ENCODE data around the gene MYL3.

MYL3 gene

GRCh38 chr3:46856576-46857471 lies 6.4 kb downstream of the MYL3 start:
- DNase-seq (ENCODE audit: extremely low read depth, insufficient read length): no peak
- Histone ChIP-seq H3K4me3 (replicated peaks; ENCODE audit: low read depth, low read length) (no peak overlapping the region), H3K36me3 (ENCODE audit: control insufficient read depth, insufficient read depth, low read length) (no peaks in the 10 kb centered on the region), H3K27me3 (replicated peaks; ENCODE audit: control insufficient read depth, insufficient read depth, low read length) (no peaks in the 10 kb centered on the region; the same call in 1 of the 2 replicates)
- TF ChIP-seq CTCF (IDR thresholded peaks at IDR 0.05; ENCODE audit: insufficient read depth, low read length, poor library complexity, severe bottlenecking): no peak

- no peak for TF ChIP-seq CTCF (IDR thresholded peaks at IDR 0.05; ENCODE audit: insufficient read depth, low read length, poor library complexity, severe bottlenecking)
- no peak for DNase-seq (ENCODE audit: extremely low read depth, insufficient read length)
- H3K36me3 ChIP-seq (ENCODE audit: control insufficient read depth, insufficient read depth, low read length): no peaks in the 10 kb centered on the region
- H3K27me3 ChIP-seq (replicated peaks; ENCODE audit: control insufficient read depth, insufficient read depth, low read length): no peaks in the 10 kb centered on the region; the same call in 1 of the 2 replicates
- H3K4me3 ChIP-seq (replicated peaks; ENCODE audit: low read depth, low read length): no peak overlapping the region
Observed at GRCh38 chr3:46854555-46854991, 8.7 kb downstream of the MYL3 start.

- DNase-seq (ENCODE audit: extremely low read depth, insufficient read length): no peak
- no peaks in the 10 kb centered on the region for H3K36me3 ChIP-seq (ENCODE audit: control insufficient read depth, insufficient read depth, low read length)
- TF ChIP-seq CTCF (IDR thresholded peaks at IDR 0.05; ENCODE audit: insufficient read depth, low read length, poor library complexity, severe bottlenecking): no peak
- no peaks in the 10 kb centered on the region; the same call in 1 of the 2 replicates for H3K27me3 ChIP-seq (replicated peaks; ENCODE audit: control insufficient read depth, insufficient read depth, low read length)
- no peak overlapping the region for H3K4me3 ChIP-seq (replicated peaks; ENCODE audit: low read depth, low read length)
Observed at GRCh38 chr3:46853441-46854415, 9.5 kb downstream of the MYL3 start.

GRCh38 chr3:46852839-46853355 lies 10.3 kb downstream of the MYL3 start:
- no peaks in the 10 kb centered on the region for H3K36me3 ChIP-seq (ENCODE audit: control insufficient read depth, insufficient read depth, low read length)
- no peak overlapping the region for H3K4me3 ChIP-seq (replicated peaks; ENCODE audit: low read depth, low read length)
- no peaks in the 10 kb centered on the region; the same call in 1 of the 2 replicates for H3K27me3 ChIP-seq (replicated peaks; ENCODE audit: control insufficient read depth, insufficient read depth, low read length)
- DNase-seq (ENCODE audit: extremely low read depth, insufficient read length): no peak
- no peak for TF ChIP-seq CTCF (IDR thresholded peaks at IDR 0.05; ENCODE audit: insufficient read depth, low read length, poor library complexity, severe bottlenecking)

GRCh38 chr3:46852334-46852720 lies 10.9 kb downstream of the MYL3 start:
- no peaks in the 10 kb centered on the region for H3K36me3 ChIP-seq (ENCODE audit: control insufficient read depth, insufficient read depth, low read length)
- DNase-seq (ENCODE audit: extremely low read depth, insufficient read length): no peak

More at GRCh38 chr3:46852334-46852720, 10.9 kb downstream of the MYL3 start:
- Histone ChIP-seq H3K4me3 (replicated peaks; ENCODE audit: low read depth, low read length) (no peak overlapping the region), H3K27me3 (replicated peaks; ENCODE audit: control insufficient read depth, insufficient read depth, low read length) (no peaks in the 10 kb centered on the region; the same call in 1 of the 2 replicates)
- TF ChIP-seq CTCF (IDR thresholded peaks at IDR 0.05; ENCODE audit: insufficient read depth, low read length, poor library complexity, severe bottlenecking): no peak

Data from GM06990 (cell line).